HG03575 (cell line): Measurements from ENCODE around the gene PAFAH1B1.
"Not testable (repeated sequence)": the region's sequence is repeated elsewhere in the genome, so short reads cannot be mapped to it uniquely, and the experiment has no call there.

Experiments
- ATAC-seq: cut with Tn5 transposase; IDR thresholded peaks from one replicate; pipeline ENCODE4 v1.9.1; 2021; ENCODE audit not compliant: unreplicated experiment, insufficient number of reproducible peaks, low FRiP score; ENCODE audit errors: extremely low read depth

The PAFAH1B1 gene

DNA sequence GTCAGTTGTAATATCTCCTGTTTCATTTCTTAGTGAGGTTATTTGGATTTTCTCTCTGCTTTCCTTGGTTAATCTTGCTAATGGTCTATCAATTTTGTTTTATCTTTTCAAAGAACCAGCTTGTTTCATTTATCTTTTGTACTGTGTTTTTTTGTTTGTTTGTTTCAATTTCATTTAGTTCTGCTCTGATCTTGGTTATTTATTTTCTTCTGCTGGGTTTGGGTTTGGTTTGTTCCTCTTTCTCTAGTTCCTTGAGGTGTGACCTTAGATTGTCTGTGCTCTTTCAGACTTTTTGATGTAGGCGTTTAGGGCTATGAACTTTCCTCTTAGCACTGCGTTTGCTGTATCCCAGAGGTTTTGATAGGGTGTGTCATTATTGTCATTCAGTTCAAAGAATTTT lies 35.5 kb downstream of the PAFAH1B1 start:
- ATAC-seq, result not testable (repeated sequence)

DNA sequence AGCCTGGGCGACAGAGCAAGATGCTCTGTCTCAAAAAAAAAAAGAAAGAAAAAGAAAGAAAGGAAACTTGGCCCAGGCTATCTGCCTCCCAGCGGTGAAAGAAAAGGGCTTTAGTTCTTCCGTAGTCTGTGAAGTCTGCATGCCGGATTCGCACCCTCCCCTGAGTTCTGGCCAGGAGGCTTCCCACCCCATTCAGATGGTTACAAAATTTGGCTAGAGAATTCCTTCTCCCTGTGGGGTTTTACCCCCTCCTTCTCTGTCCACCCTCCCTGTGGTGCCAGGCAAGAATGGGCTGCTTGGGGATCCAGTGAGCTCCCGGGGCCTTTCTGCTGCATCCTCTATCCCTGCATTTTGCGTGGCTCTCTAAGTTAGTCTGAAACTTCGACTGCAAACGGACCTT lies 37.8 kb downstream of the PAFAH1B1 start:
- ATAC-seq, result no peak

DNA sequence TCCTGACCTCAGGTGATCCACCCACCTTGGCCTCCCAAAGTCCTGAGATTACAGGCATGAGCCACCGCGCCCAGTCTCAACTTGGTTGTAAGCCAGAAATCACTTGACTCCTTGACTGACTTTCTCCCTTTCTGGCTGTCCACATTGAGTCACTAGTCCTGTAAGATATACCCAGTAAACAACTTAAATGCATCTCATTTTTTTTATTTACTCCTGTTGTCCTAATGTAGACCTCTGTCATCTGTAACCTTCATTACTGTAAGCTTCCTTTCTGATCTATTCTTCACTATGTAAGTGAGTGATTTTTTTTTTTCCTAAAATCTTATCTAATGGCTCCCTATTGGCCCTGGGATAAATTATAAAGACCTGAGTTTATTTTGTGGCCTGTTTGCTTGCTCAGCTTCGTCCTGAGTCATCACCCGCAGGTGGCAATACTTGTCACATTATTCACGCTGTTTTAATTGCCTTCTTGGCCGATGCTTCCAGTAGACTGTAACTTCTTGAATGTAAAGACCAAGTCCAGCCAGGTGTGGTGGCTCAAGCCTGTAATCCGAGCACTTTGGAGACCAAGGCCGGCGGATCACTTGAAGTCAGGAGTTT lies 41.0 kb downstream of the PAFAH1B1 start:
- ATAC-seq, result no peak

DNA sequence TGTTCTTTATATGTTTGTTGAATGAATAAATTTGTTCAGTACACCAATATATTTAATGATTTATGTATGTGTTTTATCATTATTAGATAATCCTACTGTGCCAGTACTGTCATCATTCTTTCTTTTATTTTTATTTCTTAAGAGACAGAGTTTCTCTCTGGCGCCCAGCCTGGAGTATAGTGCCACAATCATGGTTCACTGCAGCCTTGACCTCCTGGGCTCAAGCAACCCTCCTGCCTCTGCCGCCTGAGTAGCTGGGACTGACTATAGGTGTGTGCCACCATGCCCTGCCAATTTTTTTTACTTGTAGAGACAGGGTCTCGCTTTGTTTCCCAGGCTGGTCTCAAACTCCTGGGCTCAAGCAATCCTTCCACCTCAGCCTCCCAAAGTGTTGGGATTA lies 41.8 kb downstream of the PAFAH1B1 start:
- no peak for ATAC-seq

DNA sequence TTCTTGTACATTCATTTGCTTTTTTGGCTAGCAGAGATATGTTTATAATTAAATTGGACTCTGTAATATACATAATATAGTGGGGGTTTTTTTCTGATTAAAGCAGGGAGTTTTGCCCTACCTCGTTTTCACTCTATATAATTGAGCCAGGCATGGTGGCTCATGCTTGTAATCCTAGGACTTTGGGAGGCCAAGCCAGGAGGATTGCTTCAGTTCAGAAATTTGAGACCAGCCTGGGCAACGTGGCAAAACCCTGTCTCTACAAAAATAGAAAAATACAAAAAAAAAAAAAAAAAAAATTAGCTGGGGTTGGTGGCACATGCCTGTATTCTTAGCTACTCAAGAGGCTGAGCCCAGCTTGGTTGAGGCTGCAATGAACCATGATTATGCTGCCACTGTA lies 42.2 kb downstream of the PAFAH1B1 start:
- ATAC-seq, result no peak

DNA sequence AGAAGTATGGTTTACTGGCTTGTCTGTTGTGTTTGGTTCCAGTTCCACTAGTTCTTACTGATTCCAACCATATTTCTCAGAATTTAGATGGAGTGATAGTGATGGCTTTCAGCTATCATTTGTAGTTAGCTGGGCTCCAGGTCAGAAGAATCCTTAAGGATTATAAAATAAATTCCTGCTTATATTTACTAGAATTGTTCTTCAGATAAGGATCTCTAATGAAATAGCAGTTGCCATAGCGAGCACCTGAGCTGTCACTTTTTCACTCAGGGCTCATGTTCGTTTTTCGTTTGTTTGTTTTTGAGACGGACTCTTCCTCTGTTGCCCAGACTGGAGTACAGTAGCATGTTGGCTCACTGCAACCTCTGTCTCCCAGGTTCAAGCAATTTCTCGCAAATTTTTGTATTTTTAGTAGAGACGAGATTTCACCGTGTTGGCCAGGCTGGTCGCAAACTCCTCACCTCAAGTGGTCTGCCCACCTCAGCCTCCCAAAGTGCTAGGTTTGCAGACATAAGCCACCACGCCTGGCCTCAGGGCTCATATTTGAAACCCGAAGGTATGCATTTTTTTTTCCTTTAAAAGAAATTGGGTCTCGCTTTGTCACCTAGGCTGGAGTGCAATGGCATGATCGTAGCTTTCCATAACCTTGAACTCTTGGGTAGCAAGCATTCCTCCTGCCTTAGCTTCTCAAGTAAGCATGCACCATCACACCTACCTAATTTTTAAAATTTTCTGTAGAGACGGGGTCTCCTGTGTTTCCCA lies 42.9 kb downstream of the PAFAH1B1 start:
- ATAC-seq, result no peak

DNA sequence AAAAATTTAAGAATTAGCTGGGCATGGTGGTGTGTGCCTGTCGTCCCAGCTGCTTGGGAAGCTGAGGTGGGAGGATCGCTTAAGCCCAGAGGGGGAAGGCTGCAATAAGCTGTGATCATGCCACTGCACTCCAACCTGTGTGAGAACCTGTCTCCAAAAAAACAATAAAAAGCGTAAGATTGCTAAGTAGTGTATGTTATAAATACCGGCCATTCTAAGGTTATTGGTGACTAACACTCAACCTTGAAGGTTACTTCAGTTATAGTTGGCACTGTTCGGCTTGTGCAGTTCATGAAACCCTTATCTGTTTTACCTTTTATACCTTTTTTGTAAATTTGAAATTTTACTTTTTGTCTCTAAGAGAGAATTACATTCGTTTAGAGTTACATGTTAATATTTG lies 44.0 kb downstream of the PAFAH1B1 start:
- ATAC-seq, result no peak

DNA sequence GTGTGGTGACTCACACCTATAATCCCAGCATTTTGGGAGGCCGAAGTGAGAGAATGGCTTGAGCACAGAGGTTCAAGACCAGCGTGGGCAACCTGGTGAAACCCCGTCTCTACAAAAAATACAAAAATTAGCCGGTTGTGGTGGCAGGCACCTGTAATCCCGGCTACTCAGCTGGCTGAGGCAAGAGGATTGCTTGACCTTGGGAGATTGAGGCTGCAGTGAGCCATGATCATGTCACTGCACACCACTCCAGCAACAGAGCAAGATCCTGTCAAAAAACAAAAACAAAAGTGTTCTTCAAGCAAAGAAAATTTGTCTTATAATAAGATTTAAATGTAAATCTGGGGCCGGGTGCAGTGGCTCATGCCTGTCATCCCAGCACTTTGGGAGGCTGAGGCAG lies 51.5 kb downstream of the PAFAH1B1 start:
- ATAC-seq, result no peak

DNA sequence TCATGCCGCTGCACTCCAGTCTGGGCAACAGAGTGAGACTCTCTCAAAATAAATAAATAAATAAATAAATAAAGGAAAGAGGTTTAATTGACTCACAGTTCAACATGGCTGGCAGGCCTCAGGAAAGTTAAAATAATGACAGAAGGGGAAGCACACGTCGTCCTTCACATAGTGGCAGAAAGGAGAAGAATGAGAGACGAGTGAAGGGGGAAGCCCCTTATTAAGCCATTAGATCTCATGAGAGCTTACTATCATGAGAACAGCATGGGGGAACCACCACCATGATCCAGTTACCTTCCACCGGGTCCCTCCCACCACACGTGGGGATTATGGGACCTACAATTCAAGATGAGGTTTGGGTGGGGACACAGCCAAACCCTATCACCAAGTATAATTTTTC lies 54.5 kb downstream of the PAFAH1B1 start:
- no peak for ATAC-seq

DNA sequence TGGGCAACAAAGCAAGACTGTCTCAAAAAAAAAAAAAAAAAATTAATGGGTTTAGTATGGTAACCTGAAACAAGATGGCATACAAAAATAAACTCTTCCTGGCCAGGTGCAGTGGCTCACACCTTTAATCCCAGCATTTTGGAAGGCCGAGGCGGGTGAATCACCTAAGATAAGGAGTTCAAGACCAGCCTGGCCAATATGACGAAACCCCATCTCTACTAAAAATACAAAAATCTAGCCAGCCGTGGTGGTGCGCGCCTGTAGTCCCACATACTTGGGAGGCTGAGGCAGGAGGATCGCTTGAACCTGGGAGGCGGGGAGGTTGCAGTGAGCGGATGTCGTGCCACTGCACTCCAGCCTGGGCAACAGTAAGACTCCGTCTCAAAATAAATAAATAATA lies 55.7 kb downstream of the PAFAH1B1 start:
- ATAC-seq, result no peak

DNA sequence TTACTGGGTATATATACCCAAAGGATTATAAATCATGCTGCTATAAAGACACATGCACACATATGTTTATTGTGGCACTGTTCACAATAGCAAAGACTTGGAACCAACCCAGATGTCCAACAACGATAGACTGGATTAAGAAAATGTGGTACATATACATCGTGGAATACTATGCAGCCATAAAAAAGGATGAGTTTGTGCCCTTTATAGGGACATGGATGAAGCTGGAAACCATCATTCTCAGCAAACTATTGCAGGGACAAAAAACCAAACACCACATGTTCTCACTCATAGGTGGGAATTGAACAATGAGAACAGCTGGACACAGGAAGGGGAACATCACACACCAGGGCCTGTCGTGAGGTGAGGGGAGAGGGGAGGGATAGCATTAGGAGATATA lies 59.5 kb downstream of the PAFAH1B1 start:
- not testable (repeated sequence) for ATAC-seq

DNA sequence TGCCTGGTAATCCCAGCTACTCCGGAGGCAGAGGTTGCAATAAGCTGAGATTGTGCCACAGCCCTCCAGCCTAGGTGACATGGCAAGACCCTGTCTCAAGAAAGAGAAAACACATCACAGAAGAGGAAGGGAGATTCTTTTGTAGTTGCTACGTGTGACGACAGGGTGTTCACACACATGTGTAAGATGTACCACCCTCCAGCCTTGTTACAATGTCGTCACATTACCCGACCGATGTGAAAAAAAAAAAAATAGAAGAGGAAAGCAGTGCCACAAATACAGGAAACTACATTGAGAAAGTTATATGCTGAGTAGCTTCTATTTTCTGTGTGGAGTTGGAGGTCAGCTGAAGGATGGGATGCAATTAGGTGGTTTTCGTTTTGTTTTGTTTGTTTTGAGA lies 62.1 kb downstream of the PAFAH1B1 start:
- no peak for ATAC-seq

DNA sequence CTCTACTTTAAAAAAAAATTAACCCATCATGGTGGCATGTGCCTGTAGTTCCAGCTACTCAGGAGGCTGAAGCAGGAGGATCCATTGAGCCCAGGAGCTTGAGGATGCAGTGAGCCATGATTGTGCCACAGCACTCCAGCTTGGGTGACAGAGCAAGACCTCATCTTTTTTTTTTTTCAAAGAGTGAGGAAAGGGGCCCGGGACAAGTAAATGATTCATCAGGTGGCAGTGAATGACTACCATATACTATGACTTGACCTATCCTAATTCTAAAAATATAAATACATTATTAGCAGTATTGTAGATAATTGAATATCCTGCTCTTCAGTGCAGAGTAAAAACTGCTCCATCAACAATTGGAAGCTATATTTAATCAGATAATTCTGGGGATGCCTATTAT lies 62.8 kb downstream of the PAFAH1B1 start:
- ATAC-seq, result no peak

DNA sequence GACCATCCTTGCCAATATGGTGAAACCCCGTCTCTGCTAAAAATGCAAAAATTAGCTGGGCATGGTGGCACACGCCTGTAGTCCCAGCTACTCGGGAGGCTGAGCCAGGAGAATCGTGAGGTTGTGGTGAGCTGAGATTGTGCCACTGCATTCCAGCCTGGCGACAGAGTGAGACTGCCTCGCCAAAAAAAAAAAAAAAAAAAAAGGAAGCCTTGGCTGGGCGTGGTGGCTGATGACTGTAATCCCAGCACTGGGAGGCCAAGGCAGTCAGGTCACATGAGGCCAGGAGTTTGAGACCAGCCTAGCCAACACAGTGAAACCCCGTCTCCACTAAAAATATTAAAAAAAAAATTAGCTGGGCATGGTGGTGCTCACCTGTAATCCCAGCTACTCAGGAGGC lies 65.9 kb downstream of the PAFAH1B1 start:
- not testable (repeated sequence) for ATAC-seq

DNA sequence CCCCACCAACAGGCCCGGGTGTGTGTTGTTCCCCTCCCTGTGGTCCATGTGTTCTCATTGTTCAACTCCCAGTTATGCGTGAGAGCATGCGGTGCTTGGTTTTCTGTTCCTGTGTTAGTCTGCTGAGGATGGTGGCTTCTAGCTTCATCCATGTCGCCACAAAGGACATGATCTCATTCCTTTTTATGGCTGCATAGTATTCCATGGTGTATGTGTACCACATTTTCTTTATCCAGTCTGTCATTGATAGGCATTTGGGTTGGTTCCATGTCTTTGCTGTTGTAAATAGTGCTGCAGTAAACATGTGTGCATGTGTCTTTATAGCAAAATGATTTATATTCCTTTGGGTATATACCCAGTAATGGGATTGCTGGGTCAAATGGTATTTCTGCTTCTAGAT lies 67.0 kb downstream of the PAFAH1B1 start:
- not testable (repeated sequence) for ATAC-seq

DNA sequence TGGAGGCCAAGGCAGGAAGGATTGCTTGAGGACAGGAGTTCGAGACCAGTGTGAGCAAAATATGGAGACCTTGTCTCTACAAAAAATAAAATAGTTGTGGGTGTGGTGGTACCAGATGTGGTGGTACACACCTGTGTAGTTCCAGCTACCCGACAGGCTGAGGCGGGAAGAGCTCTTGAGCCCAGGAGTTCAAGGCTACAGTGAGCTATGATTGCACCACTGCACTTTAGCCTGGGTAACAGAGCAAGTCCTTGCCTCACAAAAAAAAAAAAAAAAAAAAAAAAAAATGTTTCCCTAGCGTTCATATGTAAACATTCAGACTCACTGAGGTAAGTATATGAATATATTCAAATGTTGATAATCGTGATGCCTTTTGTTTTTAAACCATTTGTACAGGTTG lies 78.6 kb downstream of the PAFAH1B1 start:
- no peak for ATAC-seq

DNA sequence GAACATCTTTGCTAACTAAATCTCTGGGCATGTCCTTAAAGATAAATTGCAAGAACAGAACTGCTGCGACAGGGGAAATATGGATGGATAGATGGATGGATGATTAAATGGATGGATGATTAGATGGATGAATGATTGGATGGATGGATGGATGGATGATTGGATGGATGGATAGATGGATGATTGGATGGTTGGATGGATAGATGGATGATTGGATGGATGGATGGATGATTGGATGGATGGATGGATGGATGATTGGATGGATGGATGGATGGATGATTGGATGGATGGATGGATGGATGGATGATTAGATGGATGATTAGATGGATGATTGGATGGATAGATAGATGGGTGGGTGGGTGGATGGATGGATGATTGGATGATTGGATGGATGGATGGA lies 85.8 kb downstream of the PAFAH1B1 start:
- ATAC-seq, result not testable (repeated sequence)

DNA sequence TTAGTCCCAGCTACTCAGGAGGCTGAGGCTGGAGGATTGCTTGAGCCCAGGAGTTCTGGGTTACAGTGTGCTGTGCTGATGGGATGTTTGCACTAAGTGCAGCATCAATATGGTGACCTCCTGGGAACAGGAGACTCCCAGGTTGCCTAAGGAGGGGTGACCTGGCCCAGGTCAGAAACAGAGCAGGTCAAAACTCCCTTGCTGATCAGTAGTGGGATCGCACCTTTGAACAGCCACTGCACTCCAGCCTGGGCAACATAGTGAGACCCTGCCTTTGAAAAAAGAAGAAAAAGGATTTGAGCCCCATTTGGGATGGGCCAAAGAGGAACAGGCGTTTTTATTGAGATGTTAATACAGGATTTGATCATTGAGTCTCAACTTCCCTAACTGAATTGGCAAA lies 87.5 kb downstream of the PAFAH1B1 start:
- no peak for ATAC-seq

DNA sequence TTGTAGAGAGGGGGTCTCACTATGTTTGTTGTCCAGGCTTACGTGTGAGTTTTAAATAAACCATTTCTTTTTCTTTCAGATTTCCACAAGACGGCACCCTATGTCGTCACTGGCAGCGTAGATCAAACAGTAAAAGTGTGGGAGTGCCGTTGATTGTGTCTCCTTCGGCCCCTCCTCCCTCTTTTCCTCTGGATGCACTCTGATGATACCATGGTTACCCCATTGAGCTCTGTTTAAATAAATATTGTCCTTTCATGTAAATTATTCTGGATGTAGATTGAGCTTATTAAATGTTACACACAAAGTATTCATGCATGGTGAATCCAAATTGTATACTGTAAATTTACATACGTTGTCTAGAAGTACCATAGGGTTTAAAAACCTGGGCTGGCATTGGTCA lies 88.2 kb downstream of the PAFAH1B1 start:
- no peak for ATAC-seq

DNA sequence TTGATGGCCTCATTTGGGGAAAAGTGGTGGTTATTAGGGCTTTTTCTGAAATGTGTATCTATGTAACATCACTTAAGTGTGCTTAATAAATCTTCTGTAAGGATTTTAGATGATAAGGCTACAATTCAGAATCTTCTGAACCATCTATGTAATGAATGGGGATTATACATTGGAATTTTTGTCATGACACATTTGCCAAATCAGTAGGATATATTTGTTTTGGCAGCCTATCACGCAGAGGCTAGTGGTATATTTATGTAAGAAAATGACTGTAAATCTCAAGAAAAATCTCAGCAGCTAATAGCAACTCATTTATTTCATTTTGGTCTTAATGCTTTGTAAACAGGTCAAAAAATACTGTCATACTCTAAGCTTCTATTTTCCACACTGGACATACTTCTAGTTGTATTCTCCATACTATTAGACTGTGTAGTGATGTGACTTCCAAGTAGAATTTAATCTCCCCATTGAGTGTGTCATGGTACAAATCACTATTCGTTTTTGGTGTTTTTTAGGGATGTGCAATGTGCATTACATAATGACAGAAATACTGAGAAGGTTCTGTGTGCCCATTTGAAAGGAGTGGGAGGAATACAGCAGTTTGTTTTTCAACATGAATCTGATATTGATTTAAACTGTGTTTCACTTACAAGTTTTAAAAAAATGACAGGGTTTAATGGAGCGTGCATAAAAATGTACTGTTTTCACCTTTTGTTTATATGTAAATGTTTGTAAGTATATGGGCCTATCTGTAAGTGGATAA lies 88.9 kb downstream of the PAFAH1B1 start:
- ATAC-seq, result no peak
